K562 (cell line): Measurements from ENCODE around the gene ULBP2. TPM values are rescaled to one million over a fixed set of nuclear protein-coding genes. Genes with fewer than 3 reads are reported as not detected.

Source experiments
- CREB1 ChIP-seq, 2 experiments: sonication (generic) in 1 of 2; formaldehyde crosslinking in 1 of 2; IDR thresholded peaks; 2 replicates each; pipeline versions ENCODE4 v1.6.1 to v1.8.0; 2012 to 2022; ENCODE audit warnings: inconsistent platforms in 1 of 2, mild to moderate bottlenecking in 1 of 2, missing genetic modification reagents in 1 of 2, moderate library complexity in 1 of 2
- ETS2 ChIP-seq: IDR thresholded peaks from 2 replicates; pipeline ENCODE4 v1.6.1; 2016; ENCODE audit warnings: borderline replicate concordance, missing genetic modification characterization, mild to moderate bottlenecking, moderate library complexity, missing compliant biosample characterization; ENCODE audit not compliant: poor library complexity, severe bottlenecking
- GABPB1 ChIP-seq: sonication (generic); formaldehyde crosslinking; IDR thresholded peaks from 2 replicates; pipeline ENCODE4 v1.8.0; 2022; ENCODE audit warnings: mild to moderate bottlenecking, missing genetic modification reagents
- HDAC3 ChIP-seq: fragments of 450-650 bp; IDR thresholded peaks from 2 replicates; pipeline ENCODE4 v1.6.1; 2018; ENCODE audit warnings: borderline replicate concordance, mild to moderate bottlenecking, moderate library complexity; ENCODE audit not compliant: partially characterized antibody
- RAD21 ChIP-seq, 2 experiments: fragments of 250-450 bp in 1 of 2; fragments of 450-650 bp in 1 of 2; sonication (Bioruptor Pico) in 1 of 2; formaldehyde crosslinking in 1 of 2; IDR thresholded peaks in 1 of 2; conservative IDR thresholded peaks in 1 of 2; 2 replicates each; pipeline versions ENCODE4 v1.4.0 to v1.8.0; 2020 to 2022; ENCODE audit warnings: mild to moderate bottlenecking in 2 of 2, moderate library complexity in 1 of 2
- ZNF311 ChIP-seq: fragments of 250-450 bp; sonication (Bioruptor Pico); IDR thresholded peaks from 2 replicates; pipeline ENCODE4 v1.4.0; 2020; ENCODE audit warnings: mild to moderate bottlenecking, moderate library complexity
- polyA plus RNA-seq, 8 experiments: library from polyadenylated mRNA; depleted of rRNA in 4 of 8; stranded (reverse) in 5 of 8; unstranded in 3 of 8; fragments of >200 nt; fragmentation: Nextera tagmentation in 2 of 8; fragmentation: Illumina TruSeq in 1 of 8; extraction: Ambion mirVana in 2 of 8; extraction: Trizol in 1 of 8; gene quantifications; 2 replicates each; pipeline versions ENCODE4 v1.2.1 to v1.2.3, GENCODE V29; 2011 to 2014; ENCODE audit warnings: inconsistent platforms in 1 of 8, missing spikeins in 1 of 8
- total RNA-seq, 7 experiments: library from RNA; depleted of rRNA in 6 of 7; stranded (reverse); fragments of >200 nt in 6 of 7; fragmentation: Illumina TruSeq in 2 of 7; extraction: Trizol in 2 of 7; gene quantifications; 2 replicates each; pipeline versions ENCODE4 v1.2.1 to v1.2.3, GENCODE V29; 2011 to 2021; ENCODE audit warnings: low replicate concordance in 1 of 7
- TF ChIP-seq, protein P1 (sequence below), 2 experiments: fragments of 450-650 bp in 1 of 2; sonication (generic) in 1 of 2; formaldehyde crosslinking in 1 of 2; IDR thresholded peaks; 2 replicates each; pipeline versions ENCODE4 v1.7.1 to v1.9.0; 2016 to 2022; ENCODE audit warnings: inconsistent platforms in 1 of 2, mild to moderate bottlenecking in 1 of 2, missing genetic modification reagents in 1 of 2
- TF ChIP-seq, protein P2 (sequence below): fragments of 450-650 bp; IDR thresholded peaks from 2 replicates; pipeline ENCODE4 v1.6.1; 2016; ENCODE audit warnings: low read depth, mild to moderate bottlenecking, moderate library complexity

Gene ULBP2
- total and polyA plus RNA-seq, 9 of the 15 experiments (the other 6 are each of a cell fraction or from before 2014, with no cell fraction given) = 0.50 to 5.3 (median 1.2) TPM

DNA sequence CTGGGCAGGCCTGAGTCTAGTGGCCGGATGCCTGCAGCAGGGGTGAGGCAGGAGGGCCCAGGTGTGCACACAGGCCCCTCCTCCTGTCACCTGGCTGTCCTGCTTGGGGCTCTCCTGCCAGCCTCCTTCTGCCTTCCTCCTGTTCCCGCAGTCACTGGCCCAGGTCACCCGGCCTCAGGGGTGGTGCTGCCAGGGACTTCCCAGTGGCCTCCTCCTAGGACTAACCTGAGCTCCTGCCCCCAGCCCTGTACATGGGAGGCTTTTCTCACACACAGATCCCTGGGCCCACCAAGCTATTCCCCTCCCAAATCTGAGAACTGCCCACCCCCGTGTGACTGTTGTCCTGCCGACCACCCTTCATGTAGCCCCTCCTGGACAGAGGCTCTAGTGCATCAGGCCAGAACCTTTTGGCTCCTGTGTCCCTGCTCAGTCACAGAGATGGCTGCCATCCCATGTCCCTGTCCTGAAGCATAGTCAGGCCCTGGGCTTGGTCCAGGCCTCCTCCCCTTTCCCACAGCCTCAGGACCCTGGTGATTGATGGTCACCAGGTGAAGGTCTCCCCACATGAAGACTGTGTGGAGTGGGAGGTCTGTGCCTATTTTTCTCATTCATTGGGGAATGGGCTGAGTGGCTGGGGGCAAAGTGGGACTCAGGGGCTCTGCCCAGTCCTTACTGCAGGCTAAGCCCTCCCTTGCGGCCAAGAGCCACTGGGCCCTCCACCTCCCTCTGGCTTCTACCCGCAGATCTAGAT is 20.8 kb downstream of the ULBP2 start (continued):
- TF ChIP-seq, protein P1, sequence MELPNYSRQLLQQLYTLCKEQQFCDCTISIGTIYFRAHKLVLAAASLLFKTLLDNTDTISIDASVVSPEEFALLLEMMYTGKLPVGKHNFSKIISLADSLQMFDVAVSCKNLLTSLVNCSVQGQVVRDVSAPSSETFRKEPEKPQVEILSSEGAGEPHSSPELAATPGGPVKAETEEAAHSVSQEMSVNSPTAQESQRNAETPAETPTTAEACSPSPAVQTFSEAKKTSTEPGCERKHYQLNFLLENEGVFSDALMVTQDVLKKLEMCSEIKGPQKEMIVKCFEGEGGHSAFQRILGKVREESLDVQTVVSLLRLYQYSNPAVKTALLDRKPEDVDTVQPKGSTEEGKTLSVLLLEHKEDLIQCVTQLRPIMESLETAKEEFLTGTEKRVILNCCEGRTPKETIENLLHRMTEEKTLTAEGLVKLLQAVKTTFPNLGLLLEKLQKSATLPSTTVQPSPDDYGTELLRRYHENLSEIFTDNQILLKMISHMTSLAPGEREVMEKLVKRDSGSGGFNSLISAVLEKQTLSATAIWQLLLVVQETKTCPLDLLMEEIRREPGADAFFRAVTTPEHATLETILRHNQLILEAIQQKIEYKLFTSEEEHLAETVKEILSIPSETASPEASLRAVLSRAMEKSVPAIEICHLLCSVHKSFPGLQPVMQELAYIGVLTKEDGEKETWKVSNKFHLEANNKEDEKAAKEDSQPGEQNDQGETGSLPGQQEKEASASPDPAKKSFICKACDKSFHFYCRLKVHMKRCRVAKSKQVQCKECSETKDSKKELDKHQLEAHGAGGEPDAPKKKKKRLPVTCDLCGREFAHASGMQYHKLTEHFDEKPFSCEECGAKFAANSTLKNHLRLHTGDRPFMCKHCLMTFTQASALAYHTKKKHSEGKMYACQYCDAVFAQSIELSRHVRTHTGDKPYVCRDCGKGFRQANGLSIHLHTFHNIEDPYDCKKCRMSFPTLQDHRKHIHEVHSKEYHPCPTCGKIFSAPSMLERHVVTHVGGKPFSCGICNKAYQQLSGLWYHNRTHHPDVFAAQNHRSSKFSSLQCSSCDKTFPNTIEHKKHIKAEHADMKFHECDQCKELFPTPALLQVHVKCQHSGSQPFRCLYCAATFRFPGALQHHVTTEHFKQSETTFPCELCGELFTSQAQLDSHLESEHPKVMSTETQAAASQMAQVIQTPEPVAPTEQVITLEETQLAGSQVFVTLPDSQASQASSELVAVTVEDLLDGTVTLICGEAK (IDR thresholded peaks at IDR 0.05) = no peak
- TF ChIP-seq, protein P1 (CRISPR knock-in tag; IDR thresholded peaks at IDR 0.05) = no peak
- TF ChIP-seq GABPB1 (CRISPR knock-in tag) = no peak
- no peak for TF ChIP-seq ZNF311 (CRISPR knock-in tag)
- TF ChIP-seq RAD21 (CRISPR knock-in tag; conservative IDR thresholded peaks at IDR 0.05 in 1 of 2, IDR thresholded peaks at IDR 0.05 in 1 of 2) = no peak
- TF ChIP-seq CREB1 (IDR thresholded peaks at IDR 0.05) = no peak
- 0 out of 2 replicates have a peak, but pooled peaks have one; percentile 18 for TF ChIP-seq CREB1 (CRISPR knock-in tag; IDR thresholded peaks at IDR 0.05)
- TF ChIP-seq, protein P2, sequence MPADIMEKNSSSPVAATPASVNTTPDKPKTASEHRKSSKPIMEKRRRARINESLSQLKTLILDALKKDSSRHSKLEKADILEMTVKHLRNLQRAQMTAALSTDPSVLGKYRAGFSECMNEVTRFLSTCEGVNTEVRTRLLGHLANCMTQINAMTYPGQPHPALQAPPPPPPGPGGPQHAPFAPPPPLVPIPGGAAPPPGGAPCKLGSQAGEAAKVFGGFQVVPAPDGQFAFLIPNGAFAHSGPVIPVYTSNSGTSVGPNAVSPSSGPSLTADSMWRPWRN = no peak
- no peak for TF ChIP-seq ETS2 (tag)
- no peak for TF ChIP-seq HDAC3
